ENCODE data around the gene AIRE. TPM values are rescaled to one million over a fixed set of nuclear protein-coding genes. Genes with fewer than 3 reads are reported as not detected.

Gene AIRE
- total RNA-seq, 2 experiments from 2014 or later: 0.11 to 0.16 TPM

GRCh38 chr21:44304011-44304616 lies 18.4 kb downstream of the AIRE start:
- Mint-ChIP-seq H3K36me3 (ENCODE audit: low read depth) (peaks cover 24% of the 10 kb centered on the region), H3K27me3 (no peaks in the 10 kb centered on the region), H3K27ac (peak overlapping the region; percentile 85), H3K4me1 (ENCODE audit: low read depth) (peaks cover 34% of the 10 kb centered on the region), H3K9me3 (no peaks in the 10 kb centered on the region), H3K4me3 (peak overlapping the region; percentile 92)
- Histone ChIP-seq H3K9me3 (ENCODE audit: control insufficient read depth in 1 of 2, insufficient read depth in 1 of 2, low read length in 2 of 2) (no peaks in the 10 kb centered on the region), H3K27ac (ENCODE audit: low read depth in 1 of 2, low read length in 2 of 2) (peak overlapping the region in 1 of 2 donors; percentile 24), H3K36me3 (ENCODE audit: insufficient read depth, low read length) (peaks cover 35% of the 10 kb centered on the region), H3K4me1 (ENCODE audit: insufficient read depth, low read length) (peaks cover 71% of the 10 kb centered on the region), H3K27me3 (ENCODE audit: control insufficient read depth in 1 of 2, insufficient read depth in 2 of 2, low read length in 2 of 2) (no peaks in the 10 kb centered on the region), H3K4me3 (ENCODE audit: low read length) (no peak overlapping the region)
- POLR2A ChIA-PET: no interaction called here
- DNase-seq (no peak), ATAC-seq (ENCODE audit: poor library complexity) (no peak)
- TF ChIP-seq CTCF (IDR thresholded peaks at IDR 0.05): no peak
- intact Hi-C loops (cut with DNase I, micrococcal nuclease): loop anchor here in 1 of 2 experiments (5.0 kb wide), 1 partner anchor 48 kb away; the partner anchor contains the start of gene TRPM2
- CTCF ChIA-PET: no interaction called here

GRCh38 chr21:44304877-44305293 lies 19.2 kb downstream of the AIRE start:
- Mint-ChIP-seq H3K9me3 (no peaks in the 10 kb centered on the region), H3K4me1 (ENCODE audit: low read depth) (peaks cover 30% of the 10 kb centered on the region), H3K4me3 (peak overlapping the region; percentile 84), H3K36me3 (ENCODE audit: low read depth) (peaks cover 25% of the 10 kb centered on the region), H3K27ac (peak overlapping the region; percentile 64), H3K27me3 (no peaks in the 10 kb centered on the region)
- no peaks in the 10 kb centered on the region for H3K9me3 ChIP-seq (ENCODE audit: control insufficient read depth in 1 of 2, insufficient read depth in 1 of 2, low read length in 2 of 2)
- peaks cover 41% of the 10 kb centered on the region for H3K36me3 ChIP-seq (ENCODE audit: insufficient read depth, low read length)
- H3K4me1 ChIP-seq (ENCODE audit: insufficient read depth, low read length): peaks cover 66% of the 10 kb centered on the region
- no peaks in the 10 kb centered on the region for H3K27me3 ChIP-seq (ENCODE audit: control insufficient read depth in 1 of 2, insufficient read depth in 2 of 2, low read length in 2 of 2)
- peak; percentile 39 for TF ChIP-seq CTCF (IDR thresholded peaks at IDR 0.05)
- H3K27ac ChIP-seq (ENCODE audit: low read depth in 1 of 2, low read length in 2 of 2): no peak overlapping the region
- POLR2A ChIA-PET: no interaction called here
- CTCF ChIA-PET: no interaction called here
- intact Hi-C loops (cut with DNase I, micrococcal nuclease): loop anchor here in 1 of 2 experiments (5.0 kb wide), 1 partner anchor 47 kb away; the partner anchor contains the start of gene TRPM2
- ATAC-seq (ENCODE audit: poor library complexity) (peak; percentile 67), DNase-seq (peak in 11 of 14 experiments; percentile 32 to 72 (median 45))
- no peak overlapping the region for H3K4me3 ChIP-seq (ENCODE audit: low read length)

GRCh38 chr21:44305691-44306090 lies 20.0 kb downstream of the AIRE start:
- Mint-ChIP-seq H3K4me3 (peak overlapping the region; percentile 56), H3K27me3 (no peaks in the 10 kb centered on the region), H3K4me1 (ENCODE audit: low read depth) (peaks cover 30% of the 10 kb centered on the region), H3K9me3 (no peaks in the 10 kb centered on the region), H3K27ac (peak overlapping the region; percentile 64), H3K36me3 (ENCODE audit: low read depth) (peaks cover 25% of the 10 kb centered on the region)
- Histone ChIP-seq H3K4me3 (ENCODE audit: low read length) (no peak overlapping the region), H3K9me3 (ENCODE audit: control insufficient read depth in 1 of 2, insufficient read depth in 1 of 2, low read length in 2 of 2) (no peaks in the 10 kb centered on the region), H3K27ac (ENCODE audit: low read depth in 1 of 2, low read length in 2 of 2) (no peak overlapping the region), H3K4me1 (ENCODE audit: insufficient read depth, low read length) (peaks cover 64% of the 10 kb centered on the region), H3K36me3 (ENCODE audit: insufficient read depth, low read length) (peaks cover 49% of the 10 kb centered on the region), H3K27me3 (ENCODE audit: control insufficient read depth in 1 of 2, insufficient read depth in 2 of 2, low read length in 2 of 2) (no peaks in the 10 kb centered on the region)
- ChIA-PET CTCF (no interaction called here), POLR2A (no interaction called here)
- intact Hi-C loops (cut with DNase I, micrococcal nuclease): no loop called here
- no peak for TF ChIP-seq CTCF (IDR thresholded peaks at IDR 0.05)
- DNase-seq (no peak), ATAC-seq (ENCODE audit: poor library complexity) (no peak)

All from CD4-positive, alpha-beta T cell (primary cell).